Measurements from ENCODE around the gene MACROH2A1.
"Not testable (repeated sequence)": the region's sequence is repeated elsewhere in the genome, so short reads cannot be mapped to it uniquely, and the experiment has no call there.

The MACROH2A1 gene

DNA sequence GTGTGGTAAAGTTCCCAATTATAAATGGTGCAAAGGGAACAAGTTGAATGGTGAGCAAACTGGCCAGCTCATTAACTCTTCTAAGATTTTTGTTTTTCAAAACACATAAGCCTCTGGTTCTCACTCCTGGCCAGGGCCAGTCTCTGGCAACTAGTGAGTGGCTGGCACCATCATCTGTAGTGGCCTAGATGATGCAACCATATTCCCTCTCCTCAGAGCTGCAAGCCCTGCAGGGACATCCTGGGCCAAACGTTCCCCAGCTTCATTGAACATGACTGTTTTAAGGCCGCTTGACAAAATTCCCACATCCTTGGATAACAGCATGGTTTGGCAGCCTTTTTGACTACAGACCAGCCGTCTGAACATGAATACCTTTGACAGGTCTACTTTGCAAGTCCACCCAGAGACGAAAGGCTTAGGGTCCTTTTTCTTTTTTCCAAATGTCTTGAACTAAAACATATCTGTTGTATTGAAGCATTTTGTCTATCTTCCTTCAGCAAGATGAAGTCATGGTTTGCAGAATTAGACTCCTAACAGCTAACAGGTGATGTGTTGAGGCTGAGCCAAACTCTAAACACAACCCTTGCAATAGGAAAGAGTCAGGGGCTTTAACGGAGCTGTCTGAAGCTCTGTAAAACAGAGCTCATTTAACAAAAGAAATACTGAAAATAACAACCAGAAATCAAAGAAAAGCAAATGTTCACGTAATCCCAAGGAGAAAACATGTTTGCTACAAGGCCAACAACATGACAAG lies 23.8 kb downstream of the MACROH2A1 start:
- no peak for DNase-seq

DNA sequence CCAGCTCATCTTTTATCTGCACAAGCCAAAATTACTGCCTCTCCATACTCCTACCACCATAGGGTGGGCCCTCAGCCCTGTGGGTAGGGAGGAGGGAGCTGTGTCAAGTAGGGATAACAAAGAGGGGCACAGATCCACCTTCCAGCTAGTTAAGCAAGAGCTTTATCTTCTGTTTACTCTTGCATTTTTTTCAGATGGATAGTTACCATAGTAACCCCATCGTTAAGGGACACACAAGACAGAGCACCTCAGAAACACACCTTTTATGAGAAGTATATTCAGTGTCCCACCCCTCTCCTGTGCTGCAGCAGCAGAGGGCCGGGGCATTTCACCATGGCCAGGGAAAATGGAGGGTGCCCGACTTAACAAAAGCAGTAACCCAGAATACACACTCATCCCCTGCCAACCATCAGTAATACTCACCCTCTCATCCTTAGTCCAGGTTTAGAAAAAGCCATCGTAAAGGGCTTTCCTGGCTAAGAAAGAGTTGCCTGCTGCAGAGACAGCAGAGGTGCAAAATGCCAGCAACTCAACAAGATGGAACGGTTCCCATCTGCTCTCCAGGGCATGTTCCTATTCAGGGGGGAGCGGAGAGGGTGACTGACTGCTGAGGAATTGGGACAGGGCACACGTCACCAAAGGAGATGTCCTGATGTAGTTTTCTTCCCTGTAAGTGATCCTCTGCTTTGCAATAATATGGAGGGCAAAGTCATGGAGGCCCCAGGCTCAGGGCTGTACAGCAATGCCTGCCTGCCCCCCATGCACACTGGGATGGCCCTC lies 25.1 kb downstream of the MACROH2A1 start:
- DNase-seq, result no peak

DNA sequence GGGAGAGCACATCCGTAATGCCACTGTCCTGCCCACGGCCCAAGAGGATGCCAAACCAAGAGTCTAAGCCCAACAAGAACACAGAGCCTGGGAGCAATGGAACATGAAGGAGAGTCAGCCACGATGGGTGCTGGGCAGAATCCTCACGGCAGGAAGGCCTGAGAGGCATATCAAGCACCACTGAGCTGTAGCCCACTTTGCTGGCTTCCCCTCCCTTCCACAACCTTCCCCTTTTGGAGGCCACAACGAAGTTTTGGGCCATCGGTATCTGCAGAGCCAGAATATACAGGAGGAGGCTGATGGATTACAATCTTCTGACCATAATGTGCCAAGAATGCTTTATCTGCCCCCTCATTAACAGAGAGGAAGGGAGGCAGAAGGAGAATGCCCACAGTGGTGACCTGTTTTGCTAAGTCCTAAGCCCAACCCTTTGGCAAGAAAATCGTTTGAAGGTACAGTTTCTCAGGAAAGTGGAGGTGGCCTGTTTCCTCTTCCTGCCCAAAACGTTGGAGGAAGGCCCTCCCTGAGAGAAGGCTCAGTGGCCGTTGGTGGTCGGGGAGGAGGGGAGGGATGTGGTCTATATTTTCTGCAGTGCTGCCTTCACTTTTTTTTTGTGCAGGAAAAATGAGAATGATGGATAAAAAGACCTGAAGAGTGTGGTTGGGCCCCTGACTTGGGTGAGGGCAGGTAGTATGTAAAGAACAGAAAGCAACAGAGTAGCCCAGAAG lies 26.2 kb downstream of the MACROH2A1 start:
- DNase-seq, result no peak

DNA sequence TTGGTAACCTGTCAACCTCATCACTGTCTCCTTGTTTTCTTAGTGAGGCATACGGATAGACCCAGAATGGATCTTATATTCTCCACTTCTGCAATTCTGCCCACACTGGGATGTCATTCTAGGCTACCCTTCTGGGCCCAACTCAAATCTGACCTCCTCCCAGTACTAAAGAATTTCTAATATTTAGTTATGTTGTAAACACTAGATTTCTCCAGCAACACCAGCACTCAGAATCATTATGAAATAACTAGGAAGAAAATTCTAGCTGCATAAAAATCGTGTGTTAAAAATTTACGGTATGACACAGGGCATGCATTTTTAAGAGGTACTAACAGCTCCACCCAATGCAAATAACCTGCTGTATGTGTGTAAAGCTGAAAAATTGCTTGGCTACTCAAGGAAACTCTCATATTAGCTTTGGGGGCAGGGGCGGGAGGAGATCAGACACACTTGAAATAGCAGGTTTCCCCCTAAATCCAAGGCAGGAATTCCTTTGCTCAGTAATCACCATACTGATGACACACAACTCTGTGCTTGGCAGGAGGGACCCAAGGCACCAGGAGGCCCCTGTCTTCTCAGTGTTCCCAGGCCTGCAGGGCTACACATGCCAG lies 27.3 kb downstream of the MACROH2A1 start:
- DNase-seq, result no peak

DNA sequence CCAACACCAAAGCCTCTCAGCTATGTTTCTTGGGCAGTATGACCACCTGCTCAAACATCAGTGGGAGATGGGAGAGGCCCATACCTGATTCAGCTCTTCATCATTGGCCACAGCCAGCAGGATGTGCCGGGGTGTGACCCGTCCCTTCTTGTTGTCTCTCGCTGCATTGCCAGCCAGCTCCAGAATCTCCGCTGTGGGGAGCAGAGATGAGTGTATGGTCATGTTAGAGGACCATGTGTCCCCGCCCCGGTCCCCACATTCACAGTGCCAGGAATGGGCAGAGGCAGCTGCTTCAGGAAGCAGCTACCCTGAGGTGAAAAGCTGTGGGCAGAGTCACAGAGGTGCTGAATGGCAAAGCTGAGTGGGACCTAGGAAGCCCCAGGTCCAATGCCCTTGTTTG lies 29.1 kb downstream of the MACROH2A1 start:
- DNase-seq, result no peak

DNA sequence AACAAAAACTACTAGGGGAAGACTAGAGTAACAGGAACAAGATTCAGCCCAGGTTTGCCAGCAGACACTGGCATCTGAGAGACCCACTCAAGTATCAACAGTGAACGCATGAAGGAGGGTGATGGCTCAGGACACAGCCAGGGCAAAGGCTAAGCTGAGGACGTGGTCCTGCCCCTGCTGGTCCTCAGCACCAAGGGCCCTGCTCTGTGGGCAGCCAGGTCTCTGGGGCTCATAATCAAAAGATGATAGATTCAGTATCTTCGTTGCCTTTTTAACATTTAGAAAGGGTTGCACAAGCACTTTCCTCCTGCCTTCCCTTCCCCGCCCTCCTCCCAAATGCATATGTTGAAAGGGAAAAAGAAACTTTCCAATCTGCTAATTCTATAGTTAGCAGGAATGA lies 31.5 kb downstream of the MACROH2A1 start:
- no peak for DNase-seq

DNA sequence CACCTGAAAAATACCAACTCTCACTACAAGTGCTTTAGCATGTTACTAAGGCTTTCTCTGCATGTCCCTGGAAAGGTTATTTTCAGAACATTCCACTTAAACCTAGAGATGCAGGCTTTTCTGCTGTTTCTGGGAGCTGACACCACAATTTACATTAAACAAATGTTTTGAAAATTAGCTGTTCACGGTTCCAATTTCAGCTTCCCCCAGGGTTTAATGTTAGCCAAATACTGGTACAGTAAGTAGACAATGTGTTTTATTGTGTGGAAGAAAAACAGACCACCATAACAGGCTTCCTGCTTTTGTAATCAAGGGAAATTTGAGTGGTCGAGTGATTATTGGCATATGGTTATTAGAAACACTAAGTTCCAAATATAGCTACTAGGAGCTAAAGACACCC lies 32.0 kb downstream of the MACROH2A1 start:
- DNase-seq, result no peak

DNA sequence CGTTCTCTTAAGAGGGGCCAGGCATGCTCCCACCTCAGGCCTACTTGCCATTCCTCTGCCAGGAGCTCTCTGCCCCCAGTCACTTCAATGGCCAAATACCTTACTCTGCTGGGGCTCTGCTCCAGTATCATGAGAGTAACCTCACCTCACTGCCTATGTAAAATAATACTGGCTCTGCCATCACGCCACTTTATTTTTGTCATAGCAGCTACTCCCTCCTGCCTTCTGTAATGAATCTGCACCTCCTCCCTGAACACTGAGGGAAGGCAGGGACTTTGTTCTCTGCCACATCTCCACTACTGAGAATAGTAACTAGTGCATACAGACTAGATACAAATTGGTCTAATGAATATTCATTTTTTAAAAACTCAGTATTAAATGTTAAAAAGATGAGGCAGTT lies 33.8 kb downstream of the MACROH2A1 start:
- DNase-seq, result no peak

DNA sequence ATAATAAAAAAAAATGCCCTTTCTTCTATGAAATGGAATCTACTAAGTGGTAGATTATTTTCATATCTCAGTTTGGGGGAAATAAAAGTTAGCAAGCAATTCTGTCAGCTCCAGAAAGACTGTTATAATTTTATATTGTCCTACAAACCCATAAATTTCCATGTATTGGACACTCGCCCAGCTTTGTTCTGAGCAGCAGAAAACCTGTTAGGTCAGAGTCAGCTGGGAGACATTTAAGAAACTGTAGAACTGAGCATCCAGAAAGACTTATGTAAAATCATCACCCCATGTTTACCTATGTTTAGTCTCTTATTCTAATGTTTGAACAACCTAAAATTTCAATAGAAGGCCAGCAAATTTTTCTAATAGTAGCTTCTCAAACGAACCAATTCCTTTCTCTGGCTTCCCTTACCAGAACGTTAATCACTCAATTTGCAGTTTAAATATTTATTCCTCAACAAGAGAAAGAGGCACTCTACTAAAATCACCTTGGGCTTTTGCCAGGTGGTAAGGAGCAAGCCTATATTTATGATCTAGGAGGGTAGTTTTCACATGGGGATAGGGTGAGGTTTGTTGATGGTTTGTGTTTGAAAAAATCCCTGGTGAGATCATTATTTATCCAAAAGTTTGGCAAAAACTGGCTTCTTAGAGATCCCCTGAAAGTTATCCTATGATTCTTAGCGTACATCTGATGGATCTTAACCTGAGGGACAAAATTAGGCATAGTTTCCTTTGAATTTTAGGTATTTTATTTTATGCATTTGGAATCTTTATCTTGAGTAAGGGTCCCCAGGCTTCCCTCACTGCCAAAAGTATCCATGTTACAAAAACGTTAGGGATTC lies 34.4 kb downstream of the MACROH2A1 start:
- no peak for DNase-seq

DNA sequence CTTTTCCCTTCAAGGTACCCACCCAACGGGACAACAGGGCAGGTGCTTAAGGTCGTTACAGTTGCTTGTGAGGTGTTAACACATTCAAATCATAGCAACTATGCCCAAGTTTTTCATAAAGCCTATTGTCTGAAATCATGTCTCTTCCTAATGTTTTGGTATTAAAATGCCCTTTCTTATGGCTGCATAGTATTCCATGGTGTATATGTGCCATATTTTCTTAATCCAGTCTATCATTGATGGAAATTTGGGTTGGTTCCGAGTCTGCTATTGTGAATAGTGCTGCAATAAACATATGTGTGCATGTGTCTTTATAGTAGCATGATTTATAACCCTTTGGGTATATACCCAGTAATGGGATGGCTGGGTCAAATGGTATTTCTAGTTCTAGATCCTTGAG lies 35.7 kb downstream of the MACROH2A1 start:
- not testable (repeated sequence) for DNase-seq

DNA sequence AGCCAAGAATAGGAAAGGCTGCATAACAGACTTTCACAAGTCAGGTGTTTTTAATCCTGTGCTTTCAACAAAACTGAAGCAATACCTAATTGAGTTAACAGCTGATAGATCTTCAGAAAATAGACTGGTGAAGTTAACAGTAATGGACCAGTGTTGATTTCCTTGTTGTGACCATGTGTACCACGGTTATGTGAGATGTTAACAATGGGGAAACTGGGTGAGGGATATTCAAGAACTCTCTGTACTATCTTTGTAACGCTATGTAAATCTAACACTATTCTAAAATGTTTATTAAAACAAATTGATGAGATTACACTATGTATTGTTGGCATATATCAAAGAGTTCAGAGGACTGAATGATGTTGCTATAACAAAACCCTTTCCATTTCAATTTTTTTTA lies 36.9 kb downstream of the MACROH2A1 start:
- DNase-seq, result no peak

DNA sequence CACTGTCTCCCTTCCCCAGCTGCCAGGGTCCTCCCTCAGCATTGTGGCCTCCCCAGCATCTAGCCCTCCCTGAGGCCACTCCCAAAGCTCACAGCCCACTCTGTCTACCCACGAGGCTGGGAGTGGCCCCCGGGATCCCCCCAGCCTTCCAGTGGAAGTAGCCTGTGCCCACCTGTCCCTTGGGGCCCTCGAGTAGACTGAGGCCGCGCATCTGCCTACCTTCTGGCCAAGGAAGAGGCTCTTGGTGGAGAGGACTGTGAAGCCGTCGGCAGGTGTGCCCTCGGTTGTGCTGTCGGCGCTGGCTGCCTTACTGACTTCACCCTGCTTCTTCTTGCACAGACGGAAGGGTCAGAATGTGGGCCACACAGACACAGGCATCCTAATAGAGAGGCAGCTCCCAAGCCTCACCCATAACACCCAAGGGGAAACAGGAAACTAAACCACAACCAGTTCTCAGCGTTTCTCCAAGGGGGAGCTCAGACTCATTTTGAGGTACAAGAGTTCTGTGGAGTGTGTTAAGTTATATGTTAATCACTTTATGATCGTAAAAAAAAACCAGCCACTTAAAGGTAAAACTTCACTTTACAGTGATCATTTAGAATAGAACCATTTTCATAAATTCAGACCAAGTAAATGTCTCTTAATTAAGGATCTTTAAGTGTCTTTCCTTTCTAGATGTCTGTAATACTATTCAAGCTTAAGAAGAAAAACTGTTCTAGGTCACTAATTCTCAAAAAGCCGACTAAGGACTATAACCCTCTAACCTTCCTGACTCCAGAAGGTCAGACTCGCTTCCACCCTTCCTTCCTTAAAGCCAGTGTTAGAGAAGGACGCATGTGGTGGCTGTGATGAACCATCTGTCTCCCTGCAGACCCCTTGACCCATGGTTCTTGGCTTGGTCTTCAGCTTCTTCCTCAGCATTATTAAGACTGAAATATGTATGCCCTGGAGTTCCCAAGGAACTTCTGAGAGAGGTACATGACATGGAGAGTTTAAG lies 38.5 kb downstream of the MACROH2A1 start:
- DNase-seq, result no peak

DNA sequence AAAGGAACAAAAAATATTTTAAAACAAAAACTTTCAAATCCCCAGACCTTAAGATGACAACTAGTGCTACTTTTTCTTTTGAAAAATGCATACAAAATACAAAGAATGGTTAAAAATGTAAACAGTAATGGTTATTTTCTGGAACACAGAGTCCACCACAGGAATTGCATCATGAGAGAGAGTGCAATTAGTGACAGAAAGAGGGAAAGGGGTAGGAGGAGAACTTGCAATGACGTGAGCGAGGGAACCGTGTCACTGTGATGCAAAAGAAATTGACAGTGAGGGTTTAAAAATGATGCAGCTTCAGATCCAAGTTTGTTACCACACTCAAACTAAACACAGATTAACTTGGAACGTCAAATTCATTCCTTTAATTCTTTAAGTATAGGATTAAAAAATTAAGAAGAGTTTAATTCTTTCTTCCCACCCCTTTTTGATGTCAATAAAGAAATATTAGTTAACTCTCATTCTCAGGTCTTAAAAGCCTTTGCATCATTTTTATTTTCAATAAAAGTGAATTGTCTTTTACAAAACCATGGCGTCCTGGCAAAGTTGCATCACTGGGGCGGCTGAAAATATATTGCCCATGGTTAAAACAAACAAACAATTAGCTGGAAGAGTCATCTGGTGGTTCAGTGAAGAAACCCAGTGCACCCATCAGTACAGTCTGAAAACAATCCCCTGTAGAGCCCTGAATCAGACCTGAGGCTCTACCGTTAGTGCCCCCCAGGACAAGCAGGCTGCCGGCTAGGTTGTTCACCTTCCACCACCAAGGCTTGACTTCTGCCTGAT lies 39.5 kb downstream of the MACROH2A1 start:
- no peak for DNase-seq

DNA sequence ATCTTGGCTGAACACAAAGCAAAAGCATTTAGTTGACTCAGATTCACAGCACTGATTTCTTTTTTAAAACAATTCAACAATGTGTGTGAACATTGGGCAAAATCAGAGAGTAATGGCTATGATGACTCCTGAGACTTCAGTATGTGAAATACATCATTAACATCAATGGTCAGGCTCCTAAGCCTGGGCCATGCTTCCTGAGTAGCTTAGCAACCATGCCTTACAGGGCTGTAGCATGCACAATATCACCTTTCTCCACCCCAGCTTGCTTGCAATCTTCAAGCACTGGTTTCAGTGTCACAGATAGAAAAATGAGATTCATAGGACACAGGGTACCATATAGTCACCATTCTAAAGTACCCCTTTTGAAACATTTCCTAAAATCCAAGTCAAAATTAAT lies 41.3 kb downstream of the MACROH2A1 start:
- no peak for DNase-seq

DNA sequence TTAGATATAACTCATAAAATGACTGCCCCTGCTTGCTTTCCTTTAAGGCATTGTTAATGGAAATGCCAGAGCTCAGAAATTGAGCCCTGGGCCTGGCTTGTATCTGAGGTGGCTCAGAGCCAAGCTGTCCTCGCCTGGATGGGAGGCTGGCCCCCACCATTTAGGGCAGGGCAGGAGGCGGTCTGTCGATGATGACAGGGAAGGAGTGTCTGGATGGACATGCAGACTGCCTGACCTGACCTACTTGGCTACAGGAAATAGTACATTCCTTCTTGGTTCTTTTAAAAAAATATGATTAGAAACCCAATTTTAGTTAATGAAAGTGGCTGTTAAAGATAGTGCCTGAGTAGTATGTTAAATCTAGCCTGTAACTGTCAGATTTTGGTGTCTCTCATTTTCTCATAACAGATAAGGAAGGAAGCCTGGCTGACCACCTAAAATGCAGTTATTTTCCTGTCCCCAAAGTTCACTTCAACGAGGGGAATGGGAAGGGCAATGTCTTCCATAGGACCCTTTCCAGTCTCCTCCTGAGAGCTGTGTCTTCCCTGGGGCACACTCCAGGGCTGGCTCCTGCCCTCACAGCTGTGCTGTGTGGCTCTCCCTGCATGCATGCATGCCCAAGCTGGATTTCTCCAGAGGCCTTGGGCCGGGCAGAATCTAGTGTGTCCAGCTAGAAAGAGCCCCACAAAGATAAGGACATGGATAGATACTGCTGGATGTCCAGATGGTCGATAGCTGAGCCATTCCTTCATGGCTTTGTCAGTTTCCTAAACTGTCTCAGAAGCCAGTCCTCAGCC lies 42.3 kb downstream of the MACROH2A1 start:
- no peak for DNase-seq

DNA sequence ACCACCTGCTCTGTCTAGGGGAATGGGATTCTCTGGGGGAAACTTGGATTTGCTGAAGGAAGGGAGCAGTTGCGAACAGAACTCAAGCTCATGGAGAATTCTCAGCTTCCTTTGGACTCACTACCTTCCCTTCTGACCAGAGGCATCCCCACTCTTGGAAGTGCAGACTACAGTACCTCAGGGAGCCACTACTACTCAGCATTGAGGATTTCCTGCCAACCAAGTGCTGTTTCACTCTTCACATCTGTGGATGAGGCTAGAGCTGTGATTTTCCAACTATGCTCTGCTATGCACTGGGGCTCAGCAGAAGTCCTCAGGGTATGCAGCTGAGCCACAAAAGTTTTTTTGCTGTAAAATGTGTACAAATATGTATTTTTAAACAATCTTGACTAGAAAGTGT lies 43.9 kb downstream of the MACROH2A1 start:
- DNase-seq, result no peak

DNA sequence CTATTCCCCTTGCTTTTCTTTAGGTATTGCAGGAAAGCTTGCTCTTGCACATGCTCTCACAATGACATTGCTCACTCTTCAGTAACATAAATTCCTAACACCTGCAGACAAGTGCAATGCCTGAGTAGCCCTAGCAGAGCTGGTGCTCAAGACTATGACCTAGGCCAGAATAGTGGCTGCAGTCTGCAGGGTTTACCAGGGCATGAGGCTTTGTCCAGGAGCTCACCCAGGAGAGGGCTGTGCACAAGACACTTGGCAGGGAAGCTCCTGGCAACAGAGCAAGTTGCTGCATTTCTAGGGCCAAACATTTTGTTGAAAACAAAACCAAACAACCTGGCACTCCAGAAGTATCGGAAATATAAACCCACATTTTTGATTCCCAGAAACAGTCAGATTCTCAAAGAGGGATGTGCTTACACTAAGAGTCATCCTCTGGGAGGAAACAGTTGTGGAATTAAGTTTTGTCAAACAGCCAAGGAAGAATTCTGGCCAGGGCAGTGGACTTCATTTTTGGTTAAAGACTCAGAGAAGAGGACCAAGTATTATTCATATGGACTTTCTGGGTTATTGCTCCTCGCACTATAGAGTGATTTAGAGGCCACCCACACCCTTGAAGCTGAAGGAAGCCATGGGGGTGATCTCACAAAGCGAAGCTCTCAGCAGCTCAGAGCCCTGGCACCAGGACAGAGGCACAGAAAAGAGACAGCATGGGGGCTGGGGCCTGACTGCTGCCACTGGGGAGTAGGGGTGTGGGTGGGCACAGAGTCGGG lies 44.9 kb downstream of the MACROH2A1 start:
- DNase-seq, result no peak

DNA sequence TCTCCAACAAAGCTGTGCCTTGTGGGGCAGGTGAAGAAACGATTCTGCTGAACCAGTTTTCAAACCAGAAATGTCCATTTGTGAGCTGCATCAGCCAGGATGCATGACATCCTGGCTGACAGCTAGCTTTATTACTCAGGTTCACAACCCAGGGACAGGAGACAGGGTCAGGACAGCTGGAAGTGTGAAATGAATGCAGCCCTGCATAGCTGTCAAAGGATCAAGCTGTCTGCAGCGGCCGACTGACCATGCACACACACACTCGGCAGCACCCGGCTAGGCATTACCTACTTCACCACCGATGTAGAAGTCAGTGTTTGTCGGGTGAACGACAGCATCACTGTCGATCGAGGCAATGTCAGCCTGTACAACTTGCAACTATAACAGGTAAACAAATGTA lies 48.5 kb downstream of the MACROH2A1 start:
- DNase-seq, result no peak

DNA sequence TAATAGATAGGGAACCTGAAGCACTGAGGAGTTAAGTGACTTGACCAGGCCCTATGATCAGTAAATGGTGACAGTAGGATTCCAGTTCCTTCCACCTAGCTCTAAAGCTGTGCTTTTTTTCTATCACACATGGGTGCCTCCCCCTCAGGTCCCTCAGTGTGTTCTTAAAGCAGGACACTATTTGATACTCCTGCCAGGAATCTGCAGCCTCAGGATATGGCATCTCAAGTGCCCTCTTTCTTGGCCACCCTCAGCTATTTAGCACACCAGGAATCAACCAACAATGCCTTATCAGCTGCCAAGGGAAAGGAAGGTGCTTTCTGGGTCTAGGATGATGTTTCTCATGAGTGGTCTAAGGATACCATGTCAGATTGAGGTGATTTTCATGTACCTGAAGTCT lies 49.1 kb downstream of the MACROH2A1 start:
- no peak for DNase-seq

Measured in stimulated activated CD4-positive, alpha-beta T cell treated with anti-CD3 and anti-CD28 coated beads, Interleukin-12 subunit alpha, Interleukin-12 subunit beta, amount 100 ng/mL, for 4 hours (primary cell).